HepG2 (cell line): Measurements from ENCODE around the gene BLVRB. TPM values are rescaled to one million over a fixed set of nuclear protein-coding genes. Genes with fewer than 3 reads are reported as not detected.

Experiments
- ATF7 ChIP-seq, 2 experiments: fragments of 450-650 bp in 1 of 2; sonication (generic) in 1 of 2; formaldehyde crosslinking in 1 of 2; IDR thresholded peaks; 2 replicates each; pipeline versions ENCODE4 v1.4.0 to v1.6.1; 2016 to 2020; ENCODE audit warnings: antibody characterized with exemption in 1 of 2, mild to moderate bottlenecking in 1 of 2, missing genetic modification reagents in 1 of 2
- CEBPG ChIP-seq: IDR thresholded peaks from 2 replicates; pipeline ENCODE4 v1.6.1; 2016
- CREM ChIP-seq, 2 experiments: sonication (generic) in 1 of 2; formaldehyde crosslinking in 1 of 2; IDR thresholded peaks; 2 replicates each; pipeline versions ENCODE4 v1.4.0 to v1.6.1; 2016 to 2020; ENCODE audit warnings: antibody characterized with exemption in 1 of 2, mild to moderate bottlenecking in 1 of 2, missing genetic modification reagents in 1 of 2
- GATAD1 ChIP-seq: IDR thresholded peaks from 2 replicates; pipeline ENCODE4 v1.6.1; 2016; ENCODE audit warnings: missing genetic modification reagents, missing compliant biosample characterization
- PHF20 ChIP-seq: sonication (generic); formaldehyde crosslinking; IDR thresholded peaks from 2 replicates; pipeline ENCODE4 v1.5.0; 2020; ENCODE audit warnings: mild to moderate bottlenecking, missing genetic modification reagents
- PHF8 ChIP-seq: sonication (generic); formaldehyde crosslinking; IDR thresholded peaks from 2 replicates; pipeline ENCODE4 v1.5.0; 2020; ENCODE audit warnings: missing genetic modification reagents
- RBFOX2 ChIP-seq: fragments of 200-400 bp; formaldehyde crosslinking; IDR thresholded peaks from 2 replicates; pipeline ENCODE4 v1.6.1; 2017; ENCODE audit warnings: low read depth, mild to moderate bottlenecking, low read length
- SIN3B ChIP-seq: fragments of 150-350 bp; IDR thresholded peaks from 2 replicates; pipeline ENCODE4 v1.6.1; 2014; ENCODE audit warnings: low read length
- THAP8 ChIP-seq: sonication (generic); formaldehyde crosslinking; IDR thresholded peaks from 2 replicates; pipeline ENCODE4 v1.5.1; 2020; ENCODE audit warnings: missing genetic modification reagents, mild to moderate bottlenecking, borderline replicate concordance
- U2AF2 ChIP-seq: fragments of 200-400 bp; formaldehyde crosslinking; IDR thresholded peaks from 2 replicates; pipeline ENCODE4 v1.6.1; 2017; ENCODE audit warnings: low read depth, mild to moderate bottlenecking, low read length
- ZBTB39 ChIP-seq: sonication (generic); formaldehyde crosslinking; IDR thresholded peaks from 2 replicates; pipeline ENCODE4 v1.5.0; 2020; ENCODE audit warnings: missing genetic modification reagents
- ZBTB4 ChIP-seq: sonication (generic); formaldehyde crosslinking; IDR thresholded peaks from 2 replicates; pipeline ENCODE4 v1.4.0; 2020; ENCODE audit warnings: missing genetic modification reagents, mild to moderate bottlenecking, borderline replicate concordance
- ZFP36L2 ChIP-seq: sonication (generic); formaldehyde crosslinking; IDR thresholded peaks from 2 replicates; pipeline ENCODE4 v1.4.0; 2020; ENCODE audit warnings: missing genetic modification reagents
- ZNF264 ChIP-seq: sonication (generic); formaldehyde crosslinking; IDR thresholded peaks from 2 replicates; pipeline ENCODE4 v1.4.0; 2020; ENCODE audit warnings: missing genetic modification reagents
- ZNF670 ChIP-seq: sonication (generic); formaldehyde crosslinking; IDR thresholded peaks from 2 replicates; pipeline ENCODE4 v1.8.0; 2022; ENCODE audit warnings: mild to moderate bottlenecking, missing genetic modification reagents, borderline replicate concordance
- polyA plus RNA-seq, 8 experiments: library from polyadenylated mRNA; depleted of rRNA in 3 of 8; stranded (reverse) in 7 of 8; unstranded in 1 of 8; fragments of >200 nt; fragmentation: Illumina TruSeq in 4 of 8; extraction: Trizol in 4 of 8; gene quantifications; 2 replicates each; pipeline versions ENCODE4 v1.2.1 to v1.2.3, GENCODE V29; 2011 to 2016; ENCODE audit warnings: low read depth in 4 of 8, missing spikeins in 1 of 8, mixed read lengths in 1 of 8; ENCODE audit not compliant: insufficient read depth in 1 of 8
- total RNA-seq, 5 experiments: library from RNA; depleted of rRNA; stranded (reverse); fragments of >200 nt; fragmentation: Illumina TruSeq; extraction: Trizol; gene quantifications; 2 replicates each; pipeline ENCODE4 v1.2.3, GENCODE V29; 2016; ENCODE audit warnings: low read depth in 1 of 5
- TF ChIP-seq, protein P1 (sequence below): sonication (generic); formaldehyde crosslinking; IDR thresholded peaks from 2 replicates; pipeline ENCODE4 v1.5.1; 2020; ENCODE audit warnings: missing genetic modification reagents, mild to moderate bottlenecking, borderline replicate concordance
- TF ChIP-seq, protein P2 (sequence below): IDR thresholded peaks from 2 replicates; pipeline ENCODE4 v1.6.1; 2016; ENCODE audit warnings: missing genetic modification reagents, missing compliant biosample characterization

Gene BLVRB
- total and polyA plus RNA-seq, 2 of the 13 experiments (the other 11 are each of a cell fraction or from before 2014, with no cell fraction given): 25.9 to 51.4 TPM

GRCh38 chr19:40444000-40444824, 21.3 kb downstream of the BLVRB start, which contains the start of gene SERTAD3 (continued):
- TF ChIP-seq, protein P1, sequence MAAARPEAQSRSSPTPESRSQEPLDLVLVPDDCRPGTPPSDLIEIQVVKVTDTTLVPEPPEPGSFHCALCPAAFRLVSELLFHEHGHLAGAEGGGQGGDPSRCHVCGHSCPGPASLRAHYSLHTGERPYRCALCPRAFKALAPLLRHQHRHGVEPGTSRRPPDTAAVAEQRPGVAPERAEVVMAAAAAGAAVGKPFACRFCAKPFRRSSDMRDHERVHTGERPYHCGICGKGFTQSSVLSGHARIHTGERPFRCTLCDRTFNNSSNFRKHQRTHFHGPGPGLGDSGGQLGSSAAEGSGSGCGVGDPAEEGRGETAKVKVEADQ (CRISPR knock-in tag): peak; percentile 77
- TF ChIP-seq U2AF2 (0 out of 2 replicates have a peak, but pooled peaks have one; percentile 82), ATF7 (IDR thresholded peaks at IDR 0.05) (no peak), ATF7 (CRISPR knock-in tag; IDR thresholded peaks at IDR 0.05) (0 out of 2 replicates have a peak, but pooled peaks have one; percentile 14), ZNF264 (CRISPR knock-in tag) (0 out of 2 replicates have a peak, but pooled peaks have one; percentile 34), ZBTB39 (CRISPR knock-in tag) (no peak), CREM (IDR thresholded peaks at IDR 0.05) (peak; percentile 77), CREM (CRISPR knock-in tag; IDR thresholded peaks at IDR 0.05) (no peak), RBFOX2 (peak; percentile 89), ZNF670 (CRISPR knock-in tag) (peak; percentile 38; the same call in 1 of the 2 replicates), THAP8 (CRISPR knock-in tag) (no peak), GATAD1 (peak; percentile 68), PHF8 (CRISPR knock-in tag) (peak; percentile 83), ZBTB4 (no peak), ZFP36L2 (no peak), PHF20 (peak; percentile 39; the same call in 1 of the 2 replicates), SIN3B (peak; percentile 67; the same call in 1 of the 2 replicates), CEBPG (CRISPR knock-in tag) (peak; percentile 33; the same call in 1 of the 2 replicates)
- TF ChIP-seq, protein P2, sequence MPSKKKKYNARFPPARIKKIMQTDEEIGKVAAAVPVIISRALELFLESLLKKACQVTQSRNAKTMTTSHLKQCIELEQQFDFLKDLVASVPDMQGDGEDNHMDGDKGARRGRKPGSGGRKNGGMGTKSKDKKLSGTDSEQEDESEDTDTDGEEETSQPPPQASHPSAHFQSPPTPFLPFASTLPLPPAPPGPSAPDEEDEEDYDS (CRISPR knock-in tag): peak; percentile 87
